Activated CD4-positive, alpha-beta T cell treated with anti-CD3 and anti-CD28 coated beads, Interleukin-2, Interleukin-6, amounts not matched to agents 100 ng/mL and 50 ng/mL, durations not matched to agents 16 hours and 8 hours (primary cell): ENCODE results near the gene RAX.

ENCODE experiments used
- DNase-seq: peaks from one replicate; pipeline ENCODE4 v3.0.0-alpha.2; 2020

Gene RAX

GRCh38 chr18:59272891-59273758, at the start of gene RAX:
Gene RAX, minus strand, starts transcription at chr18:59273454. Its CDS starts 248 bp downstream, at chr18:59273206.
- peak; percentile 46 for DNase-seq

- DNase-seq: no peak
Measured at GRCh38 chr18:59318460-59319050, 45.3 kb upstream of the RAX start, which contains the start of gene CPLX4. Gene CPLX4, minus strand, starts transcription at chr18:59318649. Its CDS starts 187 bp downstream, at chr18:59318462.

DNA sequence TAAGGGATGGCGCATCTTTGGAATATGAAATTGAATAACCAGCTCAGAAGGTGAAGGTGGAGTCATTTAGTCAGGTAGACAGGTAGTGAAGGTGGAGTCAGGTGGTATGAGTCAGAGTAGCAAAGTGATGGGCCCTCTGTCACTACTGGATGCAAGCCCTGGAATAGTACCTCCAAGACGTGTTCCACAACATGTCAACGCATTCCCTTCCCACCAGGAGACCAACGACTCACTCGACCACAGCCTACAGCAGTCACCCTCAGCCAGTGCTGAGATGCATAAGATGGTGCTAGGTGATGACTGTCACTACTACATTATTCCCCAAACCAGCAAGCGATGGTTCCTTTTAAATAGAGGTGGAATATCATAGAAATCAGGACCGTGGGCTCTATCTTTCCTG, 38.4 kb upstream of the RAX start:
- no peak for DNase-seq

- no peak for DNase-seq
Measured at GRCh38 chr18:59308938-59309260, 35.6 kb upstream of the RAX start.

- peak; percentile 77 for DNase-seq
Measured at GRCh38 chr18:59308248-59308937, 35.1 kb upstream of the RAX start.

DNA sequence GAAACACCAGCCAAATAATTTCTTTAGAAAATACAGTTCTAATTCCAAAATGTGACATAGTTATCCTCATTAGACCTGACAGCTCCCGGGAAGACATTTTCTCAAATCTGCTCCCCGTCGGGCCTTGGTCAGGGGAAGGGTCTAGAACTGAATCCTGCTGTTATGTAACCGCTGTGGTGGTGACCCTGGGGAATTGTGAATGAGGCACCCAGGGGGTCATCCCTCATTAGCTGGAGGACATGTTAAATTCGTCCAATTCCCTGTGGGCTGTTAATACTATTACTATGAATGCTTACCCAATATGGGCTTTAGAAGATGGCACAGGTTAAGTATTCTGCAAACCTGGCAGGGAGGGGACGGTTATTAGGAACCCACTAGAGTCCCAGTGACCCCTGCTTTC, 33.4 kb upstream of the RAX start:
- DNase-seq: no peak

DNA sequence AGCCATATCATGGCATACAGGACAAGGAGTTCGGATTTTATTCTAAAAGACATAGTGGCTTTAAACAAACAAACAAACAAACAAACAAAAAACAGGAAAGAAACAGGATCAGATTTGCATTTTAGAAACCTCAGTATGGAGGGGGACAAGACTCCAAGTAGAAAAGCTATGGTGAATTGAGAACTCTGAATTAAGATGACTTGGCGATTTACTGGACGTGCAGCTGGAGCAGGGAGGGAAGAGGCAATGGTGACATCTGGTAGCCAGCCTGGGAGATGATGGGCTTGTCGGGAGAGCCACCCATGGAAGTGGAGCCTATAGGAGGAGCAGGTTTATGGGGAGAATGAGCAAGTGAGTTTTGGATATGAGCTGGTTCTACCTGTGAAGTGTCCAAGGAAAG, 32.0 kb upstream of the RAX start:
- no peak for DNase-seq

DNA sequence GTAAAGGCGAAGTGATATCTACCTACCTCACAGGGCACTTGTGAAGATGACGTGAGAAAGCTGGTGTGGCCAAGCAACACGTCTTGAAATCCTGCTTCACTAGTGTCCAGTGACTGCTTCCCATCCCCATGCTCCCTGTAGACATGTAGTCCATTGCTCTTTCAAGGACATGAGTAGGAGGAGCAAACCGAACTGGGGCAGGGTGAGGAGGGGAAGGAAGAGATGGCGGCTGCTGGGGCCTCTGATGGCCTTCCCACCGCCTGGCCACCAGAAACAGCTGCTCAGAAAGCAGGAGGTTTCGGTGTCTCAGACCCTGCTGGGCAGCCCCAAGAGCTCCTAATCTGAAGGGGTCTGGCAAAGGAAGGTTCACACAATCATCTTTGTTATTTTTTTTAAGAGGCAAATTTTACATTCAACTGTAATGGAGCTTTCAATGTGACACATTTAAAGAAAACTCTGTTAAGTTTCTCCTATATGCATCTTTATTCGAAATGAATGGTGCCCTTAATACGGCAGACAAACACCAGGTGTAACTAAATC, 30.5 kb upstream of the RAX start:
- no peak for DNase-seq

DNA sequence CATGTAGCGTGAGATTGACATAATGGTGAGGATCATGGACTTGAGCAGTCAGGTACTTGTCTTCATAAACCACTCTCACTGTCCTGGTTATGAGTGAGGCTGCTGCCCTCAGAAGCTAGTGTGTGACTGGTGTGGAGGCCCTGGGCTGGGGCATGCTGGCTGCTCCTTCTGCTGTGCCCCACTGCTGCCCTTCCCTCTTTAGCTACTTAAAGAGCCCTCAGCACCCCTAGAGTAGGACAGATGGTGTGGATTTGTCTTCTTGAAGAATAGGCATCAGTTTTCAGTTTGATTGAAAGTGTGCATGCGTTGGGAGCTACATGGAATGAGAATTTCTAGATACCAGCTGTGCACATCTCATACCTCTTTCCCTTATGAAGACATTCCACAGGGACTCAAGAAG, 29.8 kb upstream of the RAX start:
- no peak for DNase-seq

GRCh38 chr18:59301929-59302328, 28.7 kb upstream of the RAX start:
- DNase-seq: no peak

DNA sequence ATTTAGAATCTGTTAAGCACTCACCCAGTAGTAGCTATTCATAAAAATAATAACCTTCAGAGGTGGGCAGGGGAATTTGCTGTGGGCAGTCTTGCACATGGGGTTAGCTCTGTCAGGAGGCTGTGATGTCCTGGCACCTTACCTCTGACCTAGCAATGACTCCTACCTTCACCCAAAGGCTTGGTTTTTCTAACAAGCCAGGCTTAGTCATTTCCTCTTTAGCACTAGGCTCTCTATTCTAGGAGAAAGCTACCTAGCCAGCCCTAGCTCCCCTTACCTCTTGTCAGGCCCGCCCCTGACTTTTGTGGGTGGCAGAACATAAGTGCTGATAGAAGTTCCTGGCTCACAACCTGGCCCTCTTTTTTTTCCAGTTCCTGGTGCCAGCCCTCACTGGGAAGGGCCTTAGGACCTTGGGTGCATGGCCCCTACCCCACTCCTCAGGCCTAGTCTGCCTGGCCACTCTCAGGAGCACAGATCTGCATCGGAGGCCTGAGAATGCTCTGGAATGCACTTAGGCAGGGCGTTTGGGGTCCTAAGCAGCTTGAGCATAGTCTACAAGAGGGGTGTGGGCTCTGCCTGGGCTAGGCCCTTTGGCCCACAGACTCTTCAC, 27.5 kb upstream of the RAX start:
- peak; percentile 15 for DNase-seq

GRCh38 chr18:59298871-59299270, 25.6 kb upstream of the RAX start:
- DNase-seq: no peak

GRCh38 chr18:59293317-59293716, 20.1 kb upstream of the RAX start:
- no peak for DNase-seq

DNA sequence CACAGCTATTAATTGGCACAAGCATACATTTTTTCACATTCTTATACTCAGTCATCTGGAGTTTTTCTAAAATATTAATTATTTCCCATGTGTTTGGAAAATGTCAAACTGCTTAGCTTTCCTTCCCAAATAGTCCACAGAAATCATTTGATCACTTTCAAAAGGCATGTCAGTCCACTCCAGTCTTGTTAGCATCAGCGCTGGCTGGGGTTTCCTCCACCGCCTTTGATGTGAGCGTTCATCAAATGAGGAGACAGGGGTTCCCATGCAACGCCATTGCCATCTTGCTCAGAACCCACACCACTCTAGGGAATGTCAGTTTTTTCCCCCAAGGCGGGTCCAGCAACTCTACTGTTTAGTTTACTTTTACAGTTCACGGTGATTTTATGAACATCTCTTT, 13.1 kb upstream of the RAX start:
- no peak for DNase-seq

DNA sequence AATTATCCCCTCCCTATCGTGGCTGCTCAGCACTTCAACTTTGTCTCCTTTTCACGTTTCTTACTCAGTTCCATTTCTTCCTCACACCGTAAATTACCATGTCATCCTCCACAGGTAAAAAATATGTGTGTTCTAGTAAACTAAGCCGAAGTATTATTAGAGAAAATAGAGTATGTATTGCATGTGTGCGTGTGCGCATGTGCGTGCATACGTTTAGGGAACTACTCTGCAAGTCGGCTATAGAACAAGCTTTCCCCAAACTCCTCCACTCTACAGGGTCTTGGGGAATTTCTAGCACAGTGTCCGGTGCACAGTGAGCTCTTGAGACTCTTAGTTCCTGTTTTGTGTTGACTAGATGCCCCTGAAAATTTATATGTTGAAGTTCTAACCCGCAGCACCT, 9.1 kb upstream of the RAX start:
- DNase-seq: no peak

DNA sequence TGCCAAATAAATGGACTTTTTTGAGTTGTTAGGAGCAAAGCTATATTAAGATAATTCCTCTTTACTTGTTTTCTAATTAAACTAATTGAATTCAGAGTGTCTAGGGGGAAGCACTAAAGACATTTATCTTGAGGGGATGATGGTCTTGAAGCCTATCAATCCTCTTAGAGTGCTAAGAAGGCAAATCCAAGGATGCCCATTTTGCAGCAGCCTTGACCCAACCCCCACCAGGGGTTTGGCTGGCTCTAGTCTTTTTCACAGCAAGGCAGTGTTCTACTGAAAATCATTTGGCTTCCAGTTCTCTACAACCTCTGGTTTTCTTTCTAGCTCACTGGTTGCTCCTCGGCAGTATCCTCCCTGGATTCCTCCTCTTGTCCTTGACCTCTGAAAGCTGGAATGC, 6.5 kb upstream of the RAX start:
- DNase-seq: no peak

- peak; percentile 33 for DNase-seq
Measured at GRCh38 chr18:59279193-59279592, 5.9 kb upstream of the RAX start.

- DNase-seq: no peak
Measured at GRCh38 chr18:59278793-59279192, 5.5 kb upstream of the RAX start.

GRCh38 chr18:59276047-59276446, 2.8 kb upstream of the RAX start:
- no peak for DNase-seq

DNA sequence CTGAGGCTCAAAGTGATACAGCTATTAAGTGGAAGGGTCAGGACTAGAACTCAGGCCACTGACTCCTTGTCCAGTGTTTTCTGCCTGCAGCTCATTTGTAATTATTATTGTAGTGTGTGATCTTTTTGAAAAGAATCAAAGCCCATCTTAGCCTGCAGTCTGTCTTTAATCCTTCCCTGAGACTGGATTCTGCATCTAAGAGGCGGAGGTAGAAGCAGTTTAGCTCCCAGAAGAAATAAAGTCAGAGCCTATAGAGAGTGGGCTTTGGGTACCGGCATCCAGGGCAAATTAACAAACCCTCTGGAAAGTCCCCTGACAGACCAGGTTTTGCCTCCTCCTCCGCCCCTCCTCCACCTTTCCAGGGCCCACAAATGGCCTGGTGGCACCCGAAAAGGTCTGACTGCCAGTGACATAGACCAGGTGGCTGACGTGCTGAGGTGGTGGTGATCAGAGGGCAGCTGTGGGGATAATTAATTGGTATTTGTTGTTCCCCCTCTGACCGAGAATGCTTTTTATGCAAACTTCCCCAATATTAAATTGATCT, 2.2 kb upstream of the RAX start:
- DNase-seq: no peak

- no peak for DNase-seq
Measured at GRCh38 chr18:59274533-59274928, 1.3 kb upstream of the RAX start.

GRCh38 chr18:59273759-59274532, 692 bp upstream of the RAX start:
- no peak for DNase-seq
